ENCODE data around the gene AQR.

DNA sequence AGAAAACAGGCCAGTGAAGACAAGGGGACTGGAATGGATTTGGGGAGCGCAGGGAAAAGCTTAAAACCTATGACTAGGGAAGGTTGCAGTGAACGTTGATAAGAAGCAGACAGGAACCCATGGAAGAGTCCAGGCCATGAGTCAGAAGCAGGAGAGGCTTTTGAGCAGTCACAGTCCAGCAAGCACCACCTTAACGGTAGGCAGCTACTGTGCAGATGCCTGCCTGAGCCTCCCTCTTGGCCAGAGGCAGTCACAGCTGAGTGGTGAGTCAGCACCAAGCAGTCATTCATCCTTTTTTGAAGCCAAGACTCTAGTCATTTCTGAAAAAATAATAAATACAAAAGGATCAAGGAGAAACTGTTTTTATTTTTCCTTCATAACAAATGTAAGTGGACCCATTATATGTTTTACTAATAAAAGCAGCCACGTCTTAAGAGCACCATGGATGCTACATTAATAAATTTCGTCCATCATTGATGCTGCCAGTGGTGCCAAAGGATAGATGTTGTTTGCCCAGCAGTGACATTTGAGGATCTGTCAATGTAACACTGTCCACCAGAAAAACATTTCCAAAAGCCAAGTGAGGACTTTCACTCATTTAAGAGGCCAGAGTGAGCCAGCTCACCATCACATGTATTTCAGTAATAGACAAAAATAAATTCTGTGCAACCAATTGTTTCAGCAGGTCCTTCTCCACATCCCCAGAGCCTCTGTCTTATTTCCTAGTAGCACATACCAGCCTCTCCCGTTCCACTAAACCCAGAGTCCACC is 132.1 kb downstream of the AQR start:
- TF ChIP-seq CTCF (IDR thresholded peaks at IDR 0.05; ENCODE audit: control extremely low read depth in 1 of 3, insufficient read depth in 1 of 3, low read depth in 1 of 3, low read length in 3 of 3) (no peak), BRCA1 (IDR thresholded peaks at IDR 0.05; ENCODE audit: low read depth, low read length) (no peak), RFX5 (IDR thresholded peaks at IDR 0.05; ENCODE audit: borderline replicate concordance, low read depth, low read length) (no peak), EP300 (IDR thresholded peaks at IDR 0.05; ENCODE audit: borderline replicate concordance in 1 of 2, low read depth in 2 of 2, low read length in 2 of 2) (no peak)
